ENCODE measurements around the gene RUSC1.
"Not testable (repeated sequence)": the region's sequence is repeated elsewhere in the genome, so short reads cannot be mapped to it uniquely, and the experiment has no call there.

RUSC1 gene

DNA sequence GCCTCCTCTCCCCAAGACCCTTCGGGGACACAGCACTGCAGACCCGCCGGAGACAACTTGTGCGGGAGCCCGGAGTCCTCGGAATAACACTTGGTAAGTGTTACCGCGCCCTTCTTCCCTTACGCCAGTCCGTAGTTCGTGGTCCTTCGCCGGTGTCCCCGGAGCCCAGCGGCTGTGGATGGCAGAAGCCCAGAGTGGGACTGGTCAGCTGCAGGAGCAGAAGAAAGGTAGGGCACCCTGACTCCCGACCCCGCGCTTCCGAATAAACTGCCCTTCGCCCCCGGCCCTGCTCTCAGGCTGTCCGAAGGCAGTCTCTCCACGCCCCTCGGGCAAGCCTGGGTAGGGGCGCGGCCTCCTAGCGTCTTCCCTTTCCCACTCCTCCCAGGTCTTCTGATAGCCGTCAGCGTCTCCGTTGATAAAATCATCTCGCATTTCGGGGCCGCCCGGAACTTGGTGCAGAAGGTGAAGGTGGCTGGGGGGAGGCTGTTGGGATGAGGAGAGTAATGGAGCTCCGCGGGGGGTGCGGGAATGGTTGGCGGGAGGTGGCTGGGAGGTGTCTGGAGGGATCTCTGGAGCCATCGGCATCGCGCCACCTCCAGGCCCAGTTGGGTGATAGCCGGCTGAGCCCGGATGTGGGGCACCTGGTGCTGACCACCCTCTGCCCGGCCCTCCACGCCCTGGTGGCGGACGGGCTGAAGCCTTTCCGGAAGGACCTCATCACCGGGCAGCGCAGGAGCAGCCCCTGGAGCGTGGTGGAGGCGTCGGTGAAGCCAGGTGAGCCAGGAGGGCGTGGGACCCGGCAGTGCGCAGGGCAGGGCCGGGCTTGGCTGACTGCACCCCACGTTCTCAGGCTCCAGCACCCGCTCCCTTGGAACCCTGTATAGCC lies 4.3 kb downstream of the RUSC1 start:
- no peak for DNase-seq

DNA sequence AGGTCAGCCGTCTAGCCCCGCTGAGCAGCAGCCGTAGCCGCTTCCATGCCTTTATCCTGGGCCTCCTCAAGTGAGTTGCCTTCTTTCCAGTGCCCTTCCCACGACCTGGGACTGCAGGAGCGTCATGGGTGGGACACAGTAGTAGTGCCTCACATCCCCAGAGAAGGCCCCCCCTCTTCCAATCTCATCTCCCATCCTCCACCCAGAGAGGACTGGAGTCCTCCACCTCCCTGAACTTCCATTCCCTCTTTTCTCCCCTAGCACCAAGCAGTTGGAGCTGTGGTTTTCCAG lies 4.9 kb downstream of the RUSC1 start:
- no peak for DNase-seq

DNA sequence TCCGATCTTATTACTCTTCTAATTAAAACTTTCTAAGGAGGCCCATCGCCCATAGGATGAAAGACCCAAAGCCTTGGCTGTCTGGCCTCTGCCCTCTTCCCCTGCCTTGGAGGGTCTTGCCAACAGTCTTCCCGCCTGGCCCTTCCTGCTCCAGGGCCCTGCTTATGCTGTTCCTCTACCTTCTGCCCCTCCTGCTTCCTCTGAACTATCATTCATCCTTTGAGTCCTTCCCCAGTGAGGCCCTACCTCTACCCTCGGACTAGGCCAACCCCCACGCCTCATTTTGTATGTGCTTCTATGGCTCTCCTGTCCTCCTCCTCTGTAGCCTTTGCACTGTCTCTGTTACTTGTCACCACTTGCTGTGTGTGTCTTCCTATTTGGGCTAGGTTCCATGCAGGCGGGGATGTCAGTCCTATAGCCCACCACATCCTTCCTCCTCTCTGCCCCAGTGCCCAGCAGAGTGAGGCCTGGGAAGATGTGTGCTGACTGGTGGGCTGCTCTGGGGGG lies 5.4 kb downstream of the RUSC1 start:
- no peak for DNase-seq

DNA sequence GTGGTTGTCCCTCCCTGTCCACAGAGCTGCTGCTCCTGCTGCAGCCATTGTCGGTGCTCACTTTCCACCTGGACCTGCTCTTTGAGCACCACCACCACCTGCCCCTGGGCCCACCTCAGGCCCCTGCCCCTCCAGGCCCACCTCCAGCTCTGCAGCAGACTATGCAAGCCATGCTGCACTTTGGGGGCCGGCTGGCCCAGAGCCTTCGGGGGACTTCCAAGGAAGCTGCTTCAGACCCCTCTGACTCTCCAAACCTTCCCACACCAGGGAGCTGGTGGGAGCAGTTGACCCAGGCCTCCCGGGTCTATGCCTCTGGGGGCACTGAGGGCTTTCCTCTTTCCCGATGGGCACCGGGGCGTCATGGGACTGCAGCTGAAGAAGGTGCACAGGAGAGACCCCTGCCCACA lies 5.9 kb downstream of the RUSC1 start:
- no peak for DNase-seq

DNA sequence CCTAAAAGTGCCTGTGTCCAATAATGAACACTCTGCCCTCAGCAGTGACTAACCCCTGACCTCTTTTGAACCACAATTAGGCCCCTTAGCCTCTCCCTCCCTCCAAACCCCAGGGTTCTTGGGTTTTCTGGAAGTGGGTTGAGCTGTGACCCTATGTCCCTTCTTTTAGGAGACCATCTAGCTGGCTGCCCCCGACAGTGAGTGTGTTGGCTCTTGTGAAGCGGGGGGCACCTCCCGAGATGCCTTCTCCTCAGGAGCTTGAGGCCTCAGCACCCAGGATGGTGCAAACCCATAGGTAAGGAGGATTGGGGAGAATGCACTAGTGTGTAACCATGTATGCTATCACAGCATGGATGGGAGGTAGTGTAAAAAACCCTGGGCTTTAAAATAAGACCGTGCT lies 7.3 kb downstream of the RUSC1 start:
- DNase-seq, result no peak

DNA sequence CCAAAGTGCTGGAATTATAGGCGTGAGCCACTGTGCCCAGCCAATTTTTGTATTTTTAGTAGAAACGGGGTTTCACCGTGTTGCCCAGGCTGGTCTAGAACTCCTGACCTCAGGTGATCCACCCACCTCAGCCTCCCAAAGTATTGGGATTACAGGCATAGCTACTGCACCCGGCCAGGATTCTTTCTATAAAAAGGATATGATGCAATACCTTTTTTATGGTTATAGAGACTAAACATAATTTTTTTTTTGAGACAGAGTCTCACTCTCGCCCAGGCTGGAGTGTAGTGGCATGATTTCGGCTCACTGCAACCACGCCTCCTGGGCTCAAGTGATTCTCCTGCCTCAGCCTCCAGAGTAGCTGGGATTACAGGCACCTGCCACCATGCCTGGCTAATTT lies 8.2 kb downstream of the RUSC1 start:
- DNase-seq, result not testable (repeated sequence)

DNA sequence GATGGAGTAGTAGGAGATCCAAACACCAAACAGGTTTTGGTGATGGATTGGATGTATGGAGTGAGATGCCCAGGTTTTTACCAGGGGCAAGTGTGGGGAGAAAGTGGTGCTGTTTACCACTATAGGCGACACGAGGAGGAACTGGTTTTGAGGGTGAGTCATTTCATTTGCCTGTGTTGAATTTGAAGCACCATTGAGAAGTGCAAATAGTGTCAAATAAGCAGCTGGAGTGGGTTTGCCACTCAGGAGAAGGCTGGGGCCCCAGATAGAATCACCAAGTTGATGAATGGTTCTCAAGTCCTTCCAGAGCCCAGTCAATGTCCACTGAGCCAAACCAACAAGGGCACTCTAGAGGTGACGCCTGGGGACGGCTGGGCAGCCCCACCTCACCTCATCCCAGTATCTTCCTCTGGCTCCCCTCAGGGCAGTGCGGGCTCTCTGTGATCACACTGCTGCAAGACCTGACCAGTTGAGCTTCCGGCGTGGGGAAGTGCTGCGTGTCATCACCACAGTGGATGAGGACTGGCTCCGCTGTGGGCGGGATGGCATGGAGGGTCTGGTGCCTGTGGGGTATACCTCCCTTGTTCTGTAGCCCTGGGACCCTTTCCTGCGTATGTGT lies 9.4 kb downstream of the RUSC1 start:
- DNase-seq, result no peak

DNA sequence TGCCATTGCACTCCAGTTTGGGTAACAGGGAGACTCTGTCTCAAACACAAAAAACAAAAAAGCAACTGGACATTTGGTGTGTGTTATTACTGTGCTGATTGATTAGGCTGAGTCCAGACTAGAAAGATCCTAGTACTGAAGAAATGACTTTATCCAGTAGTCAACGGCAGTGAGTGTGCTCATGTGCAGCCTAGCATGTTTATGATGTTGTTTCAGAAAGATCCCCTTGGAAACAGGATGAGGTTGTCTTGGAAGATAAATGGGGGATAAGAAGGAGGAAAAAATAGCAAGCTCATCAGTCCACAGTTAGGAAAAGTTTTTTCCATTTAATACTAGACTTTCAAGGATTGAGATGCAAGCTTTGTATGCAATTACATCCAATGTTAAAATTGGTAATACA lies 14.3 kb downstream of the RUSC1 start:
- no peak for DNase-seq

DNA sequence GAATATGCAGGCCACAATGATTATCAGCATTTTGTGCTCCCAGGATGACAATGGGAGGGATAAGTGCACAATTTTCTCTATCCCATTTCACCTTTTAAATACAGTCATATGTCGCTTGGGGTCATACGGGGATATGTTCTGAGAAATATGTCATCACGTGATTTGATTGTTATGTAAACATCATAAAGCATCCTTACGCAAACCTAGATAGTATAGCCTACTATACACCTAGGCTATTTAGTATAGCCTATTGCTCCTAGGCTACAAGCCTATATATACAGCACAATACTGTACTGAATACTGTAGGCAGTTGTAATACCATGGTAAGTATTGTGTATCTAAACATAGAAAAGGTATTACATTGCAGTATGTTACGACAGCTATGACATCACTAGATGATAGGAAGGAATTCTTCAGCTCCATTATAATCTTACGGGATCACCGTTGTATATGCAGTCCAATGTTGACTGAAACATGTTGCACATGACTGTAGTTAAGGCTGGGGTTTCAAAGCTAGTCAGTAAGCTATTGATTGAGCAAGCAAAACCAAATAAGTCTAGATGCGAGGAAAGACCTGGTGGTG lies 18.9 kb downstream of the RUSC1 start:
- DNase-seq, result no peak

DNA sequence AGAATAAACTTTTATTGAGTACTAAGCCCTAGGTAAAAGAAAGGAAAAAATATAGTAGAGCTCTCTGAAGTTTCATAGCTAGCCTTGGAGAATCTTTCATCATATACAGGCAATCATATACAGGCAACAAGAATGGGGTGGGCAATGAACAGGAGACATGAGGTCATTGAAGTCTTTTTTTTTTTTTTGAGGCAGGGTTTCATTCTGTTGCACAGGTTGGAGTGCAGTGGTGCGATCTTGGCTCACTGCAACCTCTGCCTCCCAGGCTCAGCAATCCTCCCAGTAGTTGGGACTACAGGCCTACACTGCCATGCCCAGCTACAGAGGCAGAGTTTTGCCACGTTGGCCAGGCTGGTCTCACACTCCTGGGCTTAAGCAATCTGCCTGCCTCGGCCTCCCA lies 22.1 kb downstream of the RUSC1 start:
- no peak for DNase-seq

DNA sequence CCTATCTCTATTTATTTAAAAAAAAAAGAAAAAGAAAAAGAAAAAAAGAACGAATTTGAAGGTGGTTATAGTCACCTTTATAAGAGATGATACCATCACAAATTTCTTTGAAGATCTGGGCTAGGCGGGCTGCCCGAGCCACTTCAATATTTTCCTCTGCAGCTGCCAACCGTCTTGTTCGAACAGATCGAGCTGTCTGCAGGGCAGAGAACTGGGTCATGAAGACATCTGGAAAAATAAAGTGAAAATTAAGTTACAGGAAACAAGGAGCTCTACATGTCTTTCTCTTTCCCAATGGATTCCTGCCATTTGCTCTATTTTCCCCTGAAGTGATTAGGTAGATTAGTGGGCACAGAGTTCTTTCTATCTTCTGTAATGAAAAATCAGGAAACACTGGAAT lies 31.9 kb downstream of the RUSC1 start:
- DNase-seq, result no peak

DNA sequence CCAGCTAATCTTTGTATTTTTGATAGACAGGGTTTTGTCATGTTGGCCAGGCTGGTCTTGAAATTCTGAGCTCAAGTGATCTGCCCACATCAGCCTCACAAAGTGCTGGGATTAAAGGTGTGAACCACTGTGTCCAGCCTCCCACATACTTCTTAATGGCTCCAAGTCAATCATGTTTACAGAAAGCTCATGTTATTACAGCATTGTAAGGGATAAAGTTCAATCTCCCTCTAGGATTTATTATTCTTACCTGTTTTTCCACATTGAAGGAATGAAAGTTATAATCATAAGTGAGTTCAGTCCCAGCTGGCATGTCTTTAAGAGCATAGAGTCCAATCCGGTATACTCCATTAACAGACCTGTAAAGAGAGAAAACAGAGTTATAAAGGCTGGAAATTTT lies 39.4 kb downstream of the RUSC1 start:
- DNase-seq, result no peak

DNA sequence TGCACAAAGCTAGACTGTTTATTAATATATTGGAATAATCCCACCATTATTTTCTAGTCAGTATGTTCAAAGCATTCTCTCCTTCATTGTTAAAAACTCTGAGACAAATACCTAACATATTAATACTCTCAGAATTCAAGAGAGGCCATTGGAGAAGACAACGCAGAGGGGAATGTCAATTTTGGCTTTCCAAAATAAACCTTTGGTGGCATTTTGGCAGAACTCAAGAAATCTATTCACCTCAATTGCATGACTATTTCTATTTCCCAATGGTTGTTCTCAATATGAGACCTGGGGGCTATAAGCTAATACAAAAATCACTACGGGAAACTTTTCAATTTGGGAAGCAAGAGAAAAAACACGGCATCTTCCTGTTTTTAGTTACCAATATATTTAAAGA lies 58.5 kb downstream of the RUSC1 start:
- DNase-seq, result no peak

DNA sequence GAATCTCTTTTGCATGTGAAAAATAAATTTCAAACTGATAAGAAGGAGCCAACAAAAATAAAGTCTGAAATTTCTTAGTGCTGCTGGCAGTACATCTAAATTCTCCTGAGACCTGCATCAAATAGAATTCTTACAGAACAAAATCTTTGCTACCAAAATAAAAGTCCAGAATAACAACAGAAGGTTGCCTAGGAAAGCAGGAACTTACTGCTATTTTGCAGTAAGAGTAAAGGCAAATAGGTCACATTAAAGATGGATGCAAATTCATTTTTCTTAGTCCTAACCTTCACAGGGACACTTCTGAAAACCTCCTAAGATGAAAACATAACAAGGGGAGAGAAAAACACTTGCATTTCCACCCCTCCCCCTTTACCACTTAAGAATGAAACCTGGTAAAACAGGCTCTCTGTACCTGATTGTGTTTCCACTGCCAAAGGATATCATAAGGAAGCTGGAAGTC lies 59.0 kb downstream of the RUSC1 start:
- DNase-seq, result no peak
